Activated CD8-positive, alpha-beta T cell treated with anti-CD3 and anti-CD28 coated beads for 36 hours (primary cell): ENCODE data around the gene WDR74. TPM values are rescaled to one million over a fixed set of nuclear protein-coding genes. Genes with fewer than 3 reads are reported as not detected.
A peak's percentile ranks its signal among the peaks of the same experiment; 100 is the strongest.
"Not testable (repeated sequence)": the region's sequence is repeated elsewhere in the genome, so short reads cannot be mapped to it uniquely, and the experiment has no call there.

Source experiments
- ATAC-seq: fragments of 200-7000 bp; cut with Tn5 transposase; one replicate; pipeline ENCODE4 v1.10.0; 2021; ENCODE audit warnings: mild to moderate bottlenecking, moderate library complexity
- CTCF ChIA-PET: fragments of 350-600 bp; sonication (Branson Sonifier 250); formaldehyde crosslinking; loops from one replicate; lab custom pipeline; 2021; ENCODE audit warnings: antibody characterized with exemption; lab: Charles Lee
- POLR2A ChIA-PET: fragments of 350-600 bp; sonication (Branson Sonifier 250); formaldehyde crosslinking; loops from one replicate; lab custom pipeline; 2021; ENCODE audit warnings: antibody characterized with exemption; lab: Charles Lee
- DNase-seq: peaks from one replicate; pipeline ENCODE4 v3.0.0-alpha.2; 2020
- H3K27ac Mint-ChIP-seq: one replicate; pipeline ENCODE4 v1.8.0; 2021; ENCODE audit warnings: mild to moderate bottlenecking, mixed read lengths
- H3K27me3 Mint-ChIP-seq: one replicate; pipeline ENCODE4 v1.8.0; 2021; ENCODE audit warnings: mixed read lengths
- H3K36me3 Mint-ChIP-seq: one replicate; pipeline ENCODE4 v1.8.0; 2021; ENCODE audit warnings: low read depth, mixed read lengths
- H3K4me1 Mint-ChIP-seq: one replicate; pipeline ENCODE4 v1.8.0; 2021; ENCODE audit warnings: low read depth, mixed read lengths
- H3K4me3 Mint-ChIP-seq: one replicate; pipeline ENCODE4 v1.8.0; 2021; ENCODE audit warnings: mild to moderate bottlenecking, moderate library complexity, mixed read lengths
- H3K9me3 Mint-ChIP-seq: one replicate; pipeline ENCODE4 v1.8.0; 2021; ENCODE audit warnings: mixed read lengths
- CTCF ChIP-seq: fragments of 200-600 bp; IDR thresholded peaks from one replicate; pipeline ENCODE4 v1.8.0; 2022; ENCODE audit warnings: antibody characterized with exemption, mild to moderate bottlenecking
- intact Hi-C: fragments of 100-400 bp; cut with micrococcal nuclease; formaldehyde crosslinking; loops from one replicate; pipeline ENCODE4 v1.10.0; 2022
- total RNA-seq, 2 experiments: library from RNA; stranded (reverse); gene quantifications; one replicate each; pipeline ENCODE4 v1.2.3, GENCODE V29; 2021

The WDR74 gene
- total RNA-seq, 2 experiments from 2014 or later: 96.5 to 99.3 TPM

DNA sequence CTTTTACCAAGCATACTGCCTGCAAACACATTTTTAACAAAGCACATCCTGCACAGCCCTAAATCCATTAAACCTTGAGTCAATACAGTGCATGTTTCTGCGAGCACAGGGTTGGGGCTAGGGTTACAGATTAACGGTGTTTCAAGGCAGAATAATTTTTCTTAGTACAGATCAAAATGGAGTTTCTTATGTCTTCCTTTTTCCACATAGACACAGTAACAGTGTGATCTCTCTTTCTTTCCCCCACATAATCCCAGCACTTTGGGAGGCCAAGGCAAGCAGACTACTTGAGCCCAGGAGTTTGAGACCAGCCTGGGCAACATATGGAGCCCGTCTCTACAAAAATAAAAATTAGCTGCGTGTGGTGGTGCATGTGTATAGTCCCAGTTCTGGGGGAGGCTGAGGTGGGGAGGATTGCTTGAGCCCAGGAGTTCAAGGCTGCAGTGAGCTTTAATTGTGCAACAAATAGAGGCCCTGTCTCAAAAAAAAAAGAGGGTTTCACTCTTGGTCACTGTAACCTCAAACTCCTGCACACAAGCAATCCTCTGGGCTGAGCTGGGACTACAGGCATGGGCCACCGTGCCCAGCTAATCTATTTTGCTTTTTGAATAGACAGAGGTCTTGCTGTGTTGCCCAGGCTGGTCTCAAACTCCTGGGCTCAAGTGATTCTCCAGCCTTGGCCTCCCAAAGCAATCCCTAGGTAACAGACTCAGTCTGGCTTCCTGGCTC is 21.6 kb upstream of the WDR74 start:
- Mint-ChIP-seq H3K4me1 (peaks cover 41% of the 10 kb centered on the region), H3K36me3 (peaks cover 30% of the 10 kb centered on the region), H3K4me3 (no peak overlapping the region), H3K27me3 (no peaks in the 10 kb centered on the region), H3K9me3 (no peaks in the 10 kb centered on the region), H3K27ac (peak overlapping the region; percentile 61)
- no peak for DNase-seq
- ATAC-seq: no peak
- no peak for TF ChIP-seq CTCF
- ChIA-PET POLR2A (interaction anchor here (0.6 to 5.7 kb wide), 5 partner anchors 19 to 235 kb away, joined by 3 to 31 read pairs (median 4); partner anchors contain the start of gene SLC3A2), CTCF (interaction anchor here (1.0 to 4.7 kb wide), 7 partner anchors 7 to 436 kb away, joined by 3 to 47 read pairs (median 3); partner anchors contain the start of gene TMEM179B)
- intact Hi-C loops: no loop called here

DNA sequence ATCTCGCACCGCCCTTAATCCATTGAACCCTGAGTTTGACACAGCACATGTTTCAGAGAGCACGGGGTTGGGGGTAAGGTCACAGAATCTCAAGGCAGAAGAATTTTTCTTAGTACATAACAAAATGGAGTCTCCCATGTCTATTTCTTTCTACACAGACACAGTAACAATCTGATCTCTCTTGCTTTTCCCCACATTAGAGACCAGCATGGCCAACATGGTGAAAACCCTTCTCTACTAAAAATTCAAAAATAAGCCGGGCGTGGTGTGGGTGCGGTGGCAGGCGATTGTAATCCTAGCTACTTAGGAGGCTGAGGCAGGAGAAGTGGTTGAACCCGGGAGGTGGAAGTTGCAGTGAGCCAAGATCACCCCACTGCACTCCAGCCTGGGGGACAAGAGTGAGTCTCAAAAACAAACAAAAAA is 19.9 kb upstream of the WDR74 start:
- intact Hi-C loops, ATAC-seq, DNase-seq, H3K9me3 Mint-ChIP-seq, CTCF ChIA-PET, H3K4me3 Mint-ChIP-seq, H3K27me3 Mint-ChIP-seq: not testable (repeated sequence)
- Mint-ChIP-seq H3K4me1 (peaks cover 42% of the 10 kb centered on the region), H3K27ac (peak overlapping the region; percentile 13), H3K36me3 (peaks cover 45% of the 10 kb centered on the region)
- POLR2A ChIA-PET: interaction anchor here (1.0 kb wide), 2 partner anchors 18 to 25 kb away, joined by 3 read pairs; no protein-coding TSS in a partner anchor

DNA sequence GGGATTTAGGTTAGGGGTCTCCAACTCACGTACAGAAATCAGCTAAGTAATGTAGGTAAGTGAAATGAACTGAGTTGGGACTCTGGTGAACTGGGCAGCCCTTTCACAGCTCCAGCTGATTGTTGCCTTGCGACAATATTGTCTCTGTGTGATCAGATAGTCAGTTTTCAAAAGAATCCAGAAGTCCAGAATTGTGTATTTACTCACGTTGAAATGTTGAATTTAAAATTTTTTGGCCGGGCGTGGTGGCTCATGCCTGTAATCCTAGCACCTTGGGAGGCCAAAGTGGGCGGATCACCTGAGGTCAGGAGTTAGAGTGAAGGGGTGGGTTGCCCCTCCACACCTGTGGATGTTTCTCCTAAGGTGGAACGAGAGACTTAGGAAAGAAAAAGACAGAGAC is 18.8 kb upstream of the WDR74 start:
- ChIA-PET POLR2A (interaction anchor here (0.7 to 13.1 kb wide), 7 partner anchors 19 to 246 kb away, joined by 3 to 997 read pairs (median 3); partner anchors contain the start of genes POLR2G, SLC3A2, STX5 and TEX54), CTCF (interaction anchor here (1.0 to 1.7 kb wide), 3 partner anchors 23 to 72 kb away, joined by 3 to 11 read pairs (median 5); partner anchors contain the start of genes SLC3A2 and STX5)
- Mint-ChIP-seq H3K27ac (peak overlapping the region; percentile 25), H3K27me3 (no peaks in the 10 kb centered on the region), H3K9me3 (no peaks in the 10 kb centered on the region), H3K36me3 (peaks cover 56% of the 10 kb centered on the region), H3K4me1 (peaks cover 48% of the 10 kb centered on the region), H3K4me3 (peak overlapping the region; percentile 95)
- DNase-seq: no peak
- no peak for TF ChIP-seq CTCF
- ATAC-seq: no peak
- intact Hi-C loops: no loop called here

GRCh38 chr11:62857541-62857982 is 18.2 kb upstream of the WDR74 start:
- Mint-ChIP-seq H3K27ac (peak overlapping the region; percentile 95), H3K36me3 (peaks cover 62% of the 10 kb centered on the region), H3K4me1 (peaks cover 51% of the 10 kb centered on the region), H3K4me3 (peak overlapping the region; percentile 95), H3K9me3 (no peaks in the 10 kb centered on the region), H3K27me3 (no peaks in the 10 kb centered on the region)
- POLR2A ChIA-PET: interaction anchor here (0.7 to 13.1 kb wide), 10 partner anchors 18 to 246 kb away, joined by 3 to 997 read pairs (median 20); partner anchors contain the start of genes HNRNPUL2, NXF1, POLR2G and SLC3A2
- intact Hi-C loops: no loop called here
- DNase-seq: no peak
- CTCF ChIA-PET: interaction anchor here (1.0 to 1.7 kb wide), 3 partner anchors 24 to 71 kb away, joined by 3 to 11 read pairs (median 5); partner anchors contain the start of genes SLC3A2 and STX5
- no peak for TF ChIP-seq CTCF
- no peak for ATAC-seq

DNA sequence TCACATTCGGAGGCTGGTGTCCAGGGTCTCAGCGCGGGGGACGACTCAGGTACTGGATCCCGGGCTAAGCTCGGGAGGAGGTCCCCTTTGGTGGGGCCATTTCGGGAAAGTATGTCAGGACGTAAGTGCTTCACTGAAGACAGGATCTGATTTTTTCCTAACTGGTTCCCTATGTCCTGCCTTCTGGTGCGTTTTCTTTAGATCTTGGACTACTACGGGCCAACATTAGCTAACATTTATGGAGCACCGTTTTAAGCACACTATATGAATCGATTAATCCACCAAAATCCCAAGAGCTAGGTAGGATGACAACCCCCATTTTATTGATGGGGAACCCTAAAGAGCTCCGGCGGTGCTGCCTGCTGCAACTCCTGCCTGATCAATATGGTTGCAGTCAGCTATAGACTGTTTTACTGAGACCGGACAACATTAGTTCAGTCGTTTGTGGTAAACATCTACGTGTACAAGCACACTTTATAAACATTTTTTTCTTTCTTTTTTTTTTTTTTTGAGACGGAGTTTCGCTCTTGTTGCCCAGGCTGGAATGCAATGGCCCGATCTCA is 17.0 kb upstream of the WDR74 start:
- ChIA-PET CTCF (interaction anchor here (0.6 to 2.1 kb wide), 11 partner anchors 9 to 86 kb away, joined by 3 to 12 read pairs (median 3); partner anchors contain the start of genes SLC3A2 and TAF6L), POLR2A (interaction anchor here (0.7 to 13.1 kb wide), 34 partner anchors 8 to 301 kb away, joined by 3 to 997 read pairs (median 14); partner anchors contain the start of genes C11orf98, CSKMT, EML3 and HNRNPUL2)
- Mint-ChIP-seq H3K27ac (peak overlapping the region; percentile 95), H3K9me3 (no peaks in the 10 kb centered on the region), H3K4me3 (peak overlapping the region; percentile 95), H3K27me3 (no peaks in the 10 kb centered on the region), H3K36me3 (peaks cover 73% of the 10 kb centered on the region), H3K4me1 (peaks cover 53% of the 10 kb centered on the region)
- ATAC-seq (no peak), DNase-seq (no peak)
- TF ChIP-seq CTCF: no peak
- intact Hi-C loops: no loop called here
